GM19395 (cell line): Measurements from ENCODE around the gene FAHD2A.
"Not testable (repeated sequence)": the region's sequence is repeated elsewhere in the genome, so short reads cannot be mapped to it uniquely, and the experiment has no call there.

ENCODE experiments used
- ATAC-seq: cut with Tn5 transposase; IDR thresholded peaks from one replicate; pipeline ENCODE4 v1.9.1; 2021; ENCODE audit warnings: mild to moderate bottlenecking, moderate library complexity; ENCODE audit not compliant: unreplicated experiment

FAHD2A gene, protein sequence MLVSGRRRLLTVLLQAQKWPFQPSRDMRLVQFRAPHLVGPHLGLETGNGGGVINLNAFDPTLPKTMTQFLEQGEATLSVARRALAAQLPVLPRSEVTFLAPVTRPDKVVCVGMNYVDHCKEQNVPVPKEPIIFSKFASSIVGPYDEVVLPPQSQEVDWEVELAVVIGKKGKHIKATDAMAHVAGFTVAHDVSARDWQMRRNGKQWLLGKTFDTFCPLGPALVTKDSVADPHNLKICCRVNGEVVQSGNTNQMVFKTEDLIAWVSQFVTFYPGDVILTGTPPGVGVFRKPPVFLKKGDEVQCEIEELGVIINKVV

DNA sequence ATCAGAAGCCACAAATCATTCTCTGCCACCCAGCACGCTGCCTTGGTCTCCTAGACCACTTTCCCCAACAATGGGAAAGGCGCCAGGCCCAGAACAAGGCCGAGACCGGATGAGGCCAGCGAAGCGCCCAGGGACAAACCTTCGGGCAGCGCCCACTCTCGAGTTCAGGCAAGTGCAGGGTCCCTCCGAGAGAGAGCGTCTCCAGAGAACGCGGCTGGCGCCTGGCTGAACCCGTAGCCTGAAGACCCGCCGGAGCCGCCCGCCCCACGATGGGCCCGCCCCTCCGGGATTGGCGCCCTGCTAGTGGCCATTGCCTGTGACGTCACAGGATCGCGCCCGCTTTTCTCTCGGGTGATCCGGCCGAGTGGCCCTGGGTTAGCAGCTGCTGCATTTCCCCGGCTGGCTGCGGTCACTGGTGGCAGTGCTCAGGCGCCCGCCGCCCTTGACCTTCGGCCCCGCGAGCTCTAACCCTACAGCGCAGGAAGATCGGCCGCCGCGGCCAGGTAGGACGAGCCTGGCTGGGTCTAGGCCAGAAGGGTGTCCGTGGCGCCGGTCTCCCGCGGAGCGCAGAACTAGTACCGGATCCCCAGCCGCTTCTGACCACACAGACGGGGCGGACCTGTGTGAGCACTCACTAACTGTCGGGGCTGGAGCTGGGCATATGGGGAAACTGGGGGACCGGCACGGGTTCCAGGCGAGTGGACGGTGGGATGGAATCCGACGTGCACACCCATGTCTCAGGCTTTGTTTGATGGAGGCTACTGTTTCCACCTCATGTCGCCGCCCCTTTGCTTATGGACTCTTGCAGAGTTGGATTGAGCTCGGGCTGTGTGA is at the start of gene FAHD2A:
Gene FAHD2A (plus strand): TSS at position 339 of the 834 bp plus-strand sequence. CDS start 2,851 bp downstream, outside the sequence.
- ATAC-seq = peak; percentile 95

DNA sequence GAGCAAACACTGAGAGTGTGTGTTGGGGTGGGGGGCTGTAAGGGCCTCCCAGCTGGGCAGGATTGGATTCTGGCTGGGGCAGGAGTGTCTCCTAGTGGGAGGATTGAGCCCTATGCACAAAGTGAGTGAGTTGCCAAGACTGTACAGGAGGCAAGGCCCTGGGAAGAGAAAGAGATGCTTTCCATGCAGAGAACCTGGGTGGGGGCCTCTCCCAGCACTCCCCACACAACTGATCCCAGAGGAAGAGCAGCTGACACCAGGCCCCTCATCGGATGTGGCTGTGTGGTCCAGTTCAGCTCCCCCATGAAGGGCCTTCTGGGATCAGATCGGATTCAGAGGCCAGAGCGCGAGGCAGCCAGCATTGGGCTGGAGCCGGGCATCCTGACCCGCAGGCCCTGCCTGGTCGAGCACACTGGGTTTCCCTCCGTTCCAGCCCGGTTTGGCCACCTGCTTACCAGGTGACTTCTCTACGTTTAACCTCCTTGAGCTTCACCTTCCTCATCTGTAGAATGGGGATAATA is 49.4 kb upstream of the FAHD2A start:
- no peak for ATAC-seq

DNA sequence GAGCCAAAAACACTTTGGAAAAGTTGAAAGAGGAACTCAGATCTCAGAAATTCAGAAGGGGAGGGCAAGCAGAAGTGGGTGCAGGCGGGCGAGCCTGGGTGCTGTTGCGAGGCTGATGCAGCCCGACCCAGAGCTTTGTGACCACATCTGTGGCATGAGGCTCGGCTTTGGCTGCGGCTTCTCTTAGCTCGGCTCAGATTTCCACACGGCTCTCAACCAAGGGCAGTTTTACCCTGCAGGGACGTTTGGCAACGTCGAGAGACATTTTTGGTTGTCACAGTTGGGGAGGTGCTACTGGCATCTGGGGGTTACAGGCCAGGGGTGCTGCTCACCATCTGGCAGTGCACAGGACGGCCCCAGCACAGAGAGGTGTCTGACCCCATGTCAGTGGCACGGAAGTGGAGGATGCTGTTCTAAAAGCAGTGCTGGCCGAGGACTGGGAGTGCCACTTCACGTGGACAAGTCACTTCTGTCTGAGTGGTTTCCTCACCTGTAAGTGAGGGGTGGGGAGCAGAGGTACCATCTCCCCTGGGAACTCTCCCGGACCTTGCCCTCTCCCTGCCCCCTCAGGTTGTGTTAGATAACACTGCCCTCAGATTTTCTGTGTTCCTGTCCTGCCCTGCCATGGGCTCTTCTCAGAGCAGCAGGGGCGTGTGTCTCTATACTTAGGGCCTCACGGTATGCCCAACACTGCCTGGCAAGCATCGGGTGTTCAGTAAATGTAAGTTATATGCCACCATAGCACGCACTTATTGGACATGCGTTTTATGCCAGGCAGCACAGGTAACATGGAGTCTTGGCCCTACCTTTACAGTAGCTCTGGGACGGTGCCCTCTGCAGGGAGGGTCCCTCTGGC is 48.7 kb upstream of the FAHD2A start:
- no peak for ATAC-seq

DNA sequence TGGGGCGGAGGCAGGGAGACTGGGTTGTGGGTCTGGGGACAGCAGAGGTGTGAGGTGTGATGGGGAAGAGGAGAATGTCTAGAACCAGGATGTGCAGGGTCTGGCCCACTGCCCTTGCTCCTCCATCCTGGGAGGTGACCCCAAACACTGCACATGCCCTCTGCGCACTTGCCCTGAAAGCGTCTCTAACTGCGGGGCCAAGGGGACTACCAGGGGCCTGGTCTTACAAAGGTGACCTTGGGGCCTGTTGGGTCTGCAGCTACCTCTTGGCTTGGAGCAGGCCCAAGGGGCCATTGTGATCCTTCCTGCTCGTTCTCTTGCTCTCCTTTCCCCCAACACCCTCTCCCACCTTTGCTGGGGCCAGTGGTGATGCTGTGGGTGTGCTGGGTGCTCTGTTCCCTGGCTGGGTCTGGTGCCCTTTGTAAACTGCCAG is 48.0 kb upstream of the FAHD2A start:
- no peak for ATAC-seq

DNA sequence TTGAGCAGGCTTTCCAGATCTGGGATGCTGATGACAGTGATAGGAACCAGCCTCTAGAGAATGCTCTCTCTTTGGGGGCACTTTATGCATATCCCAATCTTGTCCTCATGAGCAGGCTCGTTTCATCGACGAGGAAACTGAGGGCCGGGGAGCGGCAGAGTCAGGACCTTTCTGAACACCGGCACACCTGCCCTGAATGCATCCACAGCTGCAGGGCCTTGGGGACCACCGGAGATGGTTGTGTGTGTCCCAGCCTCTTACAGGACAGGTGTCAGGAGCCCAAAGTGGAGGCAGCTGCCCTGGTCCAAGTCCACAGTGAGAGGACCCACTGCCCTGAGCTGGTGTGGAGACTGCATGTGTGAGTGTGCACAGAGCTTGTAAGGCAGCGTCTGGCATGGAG is 47.6 kb upstream of the FAHD2A start:
- no peak for ATAC-seq

DNA sequence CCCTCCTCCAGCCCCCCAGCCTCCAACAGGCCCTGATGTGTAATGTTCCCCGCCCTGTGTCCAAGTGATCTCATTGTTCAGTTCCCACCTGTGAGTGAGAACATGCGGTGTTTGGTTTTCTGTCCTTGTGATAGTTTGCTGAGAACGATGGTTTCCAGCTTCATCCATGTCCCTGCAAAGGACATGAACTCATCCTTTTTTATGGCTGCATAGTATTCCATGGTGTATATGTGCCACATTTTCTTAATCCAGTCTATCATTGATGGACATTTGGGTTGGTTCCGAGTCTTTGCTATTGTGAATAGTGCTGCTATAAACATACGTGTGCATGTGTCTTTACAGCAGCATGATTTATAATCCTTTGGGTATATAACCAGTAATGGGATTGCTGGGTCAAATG is 47.0 kb upstream of the FAHD2A start:
- ATAC-seq = not testable (repeated sequence)

DNA sequence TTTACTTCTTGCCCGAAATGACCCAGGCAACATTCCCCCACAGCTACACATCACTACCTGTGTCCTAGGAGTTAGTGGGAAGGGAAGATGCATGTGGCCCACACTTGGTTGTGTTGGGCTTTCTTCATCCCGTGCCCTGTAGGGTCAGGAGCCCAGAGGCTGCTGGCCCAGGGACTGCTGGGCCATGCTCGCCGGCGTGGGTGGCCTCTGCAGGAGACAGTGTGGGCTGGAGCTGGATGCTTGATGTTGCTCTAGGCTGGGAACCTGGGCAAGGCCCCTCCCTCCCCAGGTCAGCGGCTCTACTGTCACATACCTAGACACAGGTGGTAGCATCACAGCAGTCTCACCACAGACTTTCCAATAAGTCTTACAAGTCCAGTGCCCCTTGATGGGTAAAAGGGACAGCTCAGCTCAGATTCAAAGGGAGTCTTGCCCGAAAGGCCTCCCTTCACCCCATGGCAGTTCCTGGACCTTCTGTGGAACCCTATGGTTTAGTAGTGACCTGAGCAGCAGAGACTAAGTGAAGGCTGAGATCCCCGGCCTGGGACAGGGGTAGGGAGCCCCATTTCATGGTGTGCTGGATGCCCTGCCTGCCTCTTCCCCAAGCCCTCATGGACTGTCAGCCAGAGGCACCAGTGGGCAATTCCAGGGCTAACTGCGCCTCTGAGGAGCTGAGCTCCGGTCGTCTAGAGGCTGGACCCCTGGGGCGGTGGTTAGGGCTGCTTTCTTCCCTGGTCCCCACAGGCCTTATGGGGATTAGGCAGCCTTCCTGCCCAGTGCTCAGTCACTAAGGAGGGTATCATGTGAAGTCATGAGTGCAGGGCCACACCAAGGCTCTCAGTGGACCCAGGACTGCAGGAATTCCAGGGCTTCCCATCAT is 45.4 kb upstream of the FAHD2A start:
- no peak for ATAC-seq

DNA sequence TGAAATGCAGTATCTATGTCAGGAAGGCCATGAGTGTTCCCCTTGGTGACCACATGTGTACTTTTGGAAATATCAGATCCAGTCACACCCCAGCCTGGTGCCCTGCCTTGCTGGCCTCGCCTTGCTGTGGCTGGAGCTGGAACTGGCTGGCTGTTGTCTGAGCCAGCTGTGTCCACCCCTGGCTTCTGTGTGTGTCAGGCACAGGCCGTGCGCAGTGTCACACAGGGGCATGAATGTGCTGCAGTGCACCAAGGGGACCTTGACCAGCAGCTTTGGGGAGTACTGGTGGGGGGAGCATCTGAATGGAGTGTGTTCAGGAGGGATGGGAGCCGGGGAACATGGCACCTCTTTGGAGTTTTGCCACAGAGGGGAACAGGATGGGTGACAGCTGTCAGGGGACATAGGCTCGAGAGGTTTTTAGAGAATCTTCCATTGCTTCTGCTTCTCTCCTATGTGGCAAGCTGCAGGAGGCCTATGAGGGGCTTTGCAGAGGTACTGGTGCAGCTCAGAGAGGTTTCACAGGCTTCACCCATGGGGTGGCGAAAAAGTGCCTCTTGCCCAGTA is 44.7 kb upstream of the FAHD2A start:
- no peak for ATAC-seq

DNA sequence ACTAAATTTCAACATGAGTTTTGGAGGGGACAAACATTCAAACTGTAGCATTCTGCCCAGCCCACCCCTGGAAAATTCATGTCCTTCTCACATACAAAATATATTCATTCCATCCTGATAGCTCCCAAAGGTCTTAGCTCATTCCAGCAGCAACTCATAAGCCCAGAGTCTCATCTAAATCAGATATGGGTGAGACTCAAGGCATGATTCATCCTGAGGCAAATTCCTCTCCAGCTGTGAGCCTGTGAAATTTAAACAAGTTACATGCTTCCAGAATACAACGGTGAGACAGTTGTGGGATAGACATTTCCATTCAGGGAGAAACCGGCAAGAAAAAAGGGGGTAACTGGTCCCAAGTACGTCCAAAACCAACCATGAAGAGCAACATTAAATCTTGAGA is 43.5 kb upstream of the FAHD2A start:
- ATAC-seq = no peak

DNA sequence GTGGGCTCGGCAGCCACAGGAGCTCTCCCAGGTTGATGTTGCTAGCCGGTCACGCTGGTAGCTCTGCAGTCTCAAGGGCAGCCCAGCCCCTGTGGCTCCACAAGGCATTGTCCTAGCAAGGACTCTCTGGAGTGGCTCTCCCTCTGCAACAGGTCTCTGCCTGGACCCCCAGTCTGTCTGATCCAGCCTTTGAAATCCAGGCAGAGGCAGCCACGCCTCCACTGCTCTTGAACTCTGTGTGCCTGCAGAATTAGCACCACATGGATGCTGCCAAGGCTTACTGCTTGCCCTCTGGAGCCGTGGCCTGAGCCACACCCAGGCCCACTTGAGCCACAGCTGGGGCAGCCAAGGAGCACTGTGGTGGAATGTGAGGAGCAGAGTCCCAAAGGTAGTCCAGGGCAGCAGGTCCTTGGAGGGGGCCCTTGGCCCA is 43.0 kb upstream of the FAHD2A start:
- no peak for ATAC-seq

DNA sequence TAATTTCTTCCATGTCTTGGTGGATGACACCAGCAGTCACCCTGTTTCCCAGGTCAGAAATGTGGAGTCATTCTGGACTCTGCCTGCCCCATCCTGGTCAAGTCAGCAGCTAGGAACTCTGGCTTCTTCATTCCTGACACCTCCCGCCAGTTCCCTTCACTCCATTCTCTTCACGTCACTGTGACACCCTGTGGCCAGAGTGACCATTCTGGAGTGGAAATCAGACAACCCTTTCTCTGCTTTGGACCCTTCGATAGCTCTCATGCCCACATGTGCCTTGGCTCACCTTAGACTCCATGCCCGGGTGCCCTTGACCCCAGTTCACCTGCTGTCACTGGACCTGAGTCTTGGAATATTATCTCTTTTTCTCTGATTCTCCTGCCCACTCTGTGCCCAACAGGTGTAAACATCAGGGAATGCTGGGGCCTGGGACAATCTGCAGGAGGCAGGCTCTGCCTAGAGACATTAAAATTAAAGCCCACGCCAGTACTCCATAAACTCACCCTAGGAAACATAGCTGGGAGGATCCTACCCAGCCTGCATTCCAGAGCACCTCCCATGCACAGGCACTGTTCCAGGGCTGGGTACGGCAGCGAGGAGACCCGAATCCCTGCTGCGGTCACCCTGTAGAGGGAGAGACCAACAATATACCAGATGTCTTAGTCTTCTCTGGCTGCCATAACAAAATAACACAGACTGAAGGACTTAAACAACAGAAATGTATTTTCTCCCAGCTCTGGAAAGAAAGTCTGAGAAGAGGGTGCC is 41.1 kb upstream of the FAHD2A start:
- ATAC-seq = no peak

DNA sequence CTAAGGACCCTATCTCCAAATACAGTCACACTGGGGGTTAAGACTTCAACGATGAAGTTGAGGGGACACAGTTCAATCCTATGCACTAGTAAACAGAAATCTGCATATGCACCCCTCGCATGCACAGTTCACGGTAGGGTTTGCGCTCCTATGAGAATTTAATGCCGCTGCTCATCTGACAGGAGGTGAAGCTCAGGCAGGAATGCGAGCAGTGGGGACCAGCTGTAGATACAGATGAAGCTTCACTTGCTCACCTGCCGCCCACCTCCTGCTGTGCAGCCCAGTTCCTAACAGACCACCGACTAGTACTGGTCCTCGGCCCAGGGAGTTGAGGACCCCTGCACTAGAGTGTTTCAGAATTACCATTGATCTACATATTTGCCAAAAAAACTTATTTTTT is 40.0 kb upstream of the FAHD2A start:
- no peak for ATAC-seq

DNA sequence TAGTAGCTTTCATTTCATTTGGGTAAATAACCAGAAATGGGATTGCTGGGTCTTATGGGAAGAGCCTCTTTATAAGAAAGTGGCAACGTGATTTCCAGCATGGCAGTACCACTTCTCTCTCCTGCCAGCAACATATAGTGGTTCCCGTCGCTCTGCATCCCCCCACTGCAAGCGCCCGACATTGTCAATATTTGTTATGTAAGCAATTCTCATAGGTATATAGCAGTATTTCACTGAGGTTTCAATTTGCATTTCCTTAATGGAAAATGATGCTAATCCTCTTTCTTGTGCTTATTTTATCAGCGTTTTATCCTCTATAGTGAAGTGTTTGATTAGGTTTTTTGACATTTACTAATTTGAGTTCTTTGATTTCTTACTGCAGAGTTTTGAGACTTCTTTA is 36.0 kb upstream of the FAHD2A start:
- no peak for ATAC-seq

DNA sequence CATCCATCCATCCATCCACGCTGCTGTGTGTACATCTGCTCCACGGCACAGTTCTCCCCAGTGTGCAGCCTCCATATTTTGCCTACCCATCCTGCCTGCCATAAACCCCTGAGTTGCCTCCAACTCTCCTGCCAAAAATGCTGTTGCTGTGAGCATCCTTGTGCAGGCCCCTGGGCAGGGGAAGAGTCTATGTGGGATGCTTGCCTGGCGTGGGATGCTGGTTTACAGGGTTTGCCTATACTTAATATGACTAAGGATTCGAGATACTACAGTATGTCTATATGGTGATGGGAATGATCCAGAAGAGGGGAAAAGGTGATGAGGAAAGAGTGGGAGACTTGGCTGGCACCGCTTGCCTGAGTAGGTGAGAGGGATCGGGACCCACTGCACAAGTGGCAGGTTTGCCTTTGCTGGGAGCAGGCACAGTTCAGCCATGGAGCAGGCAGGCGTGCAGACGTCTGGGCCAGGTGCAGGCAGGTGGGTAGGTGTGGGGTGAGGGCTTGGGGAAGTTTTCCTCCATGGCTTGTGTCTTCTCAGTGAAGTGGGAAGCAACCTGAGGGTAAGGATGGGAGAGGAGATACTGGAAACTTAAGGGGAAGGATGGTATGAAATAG is 30.2 kb upstream of the FAHD2A start:
- ATAC-seq = no peak

DNA sequence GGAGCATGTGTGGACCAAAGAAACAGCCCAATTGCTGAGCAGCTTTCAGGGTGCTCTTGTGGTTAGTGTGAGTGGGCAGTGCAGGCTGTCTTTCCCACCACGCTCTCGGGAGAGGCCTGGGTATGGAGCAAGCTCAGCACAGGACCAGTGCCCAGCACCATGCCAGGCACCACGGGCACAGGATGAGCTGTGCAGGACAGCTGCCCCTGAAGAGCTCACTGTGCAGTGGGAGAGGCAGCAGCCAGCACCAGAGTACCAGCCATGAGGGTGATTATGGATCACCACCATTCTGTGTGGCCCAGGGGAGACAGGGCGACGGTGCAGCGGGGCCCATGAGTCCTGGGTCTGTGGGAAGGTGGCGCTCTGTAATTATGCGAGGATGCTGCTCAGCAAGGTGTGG is 29.7 kb upstream of the FAHD2A start:
- ATAC-seq = no peak

DNA sequence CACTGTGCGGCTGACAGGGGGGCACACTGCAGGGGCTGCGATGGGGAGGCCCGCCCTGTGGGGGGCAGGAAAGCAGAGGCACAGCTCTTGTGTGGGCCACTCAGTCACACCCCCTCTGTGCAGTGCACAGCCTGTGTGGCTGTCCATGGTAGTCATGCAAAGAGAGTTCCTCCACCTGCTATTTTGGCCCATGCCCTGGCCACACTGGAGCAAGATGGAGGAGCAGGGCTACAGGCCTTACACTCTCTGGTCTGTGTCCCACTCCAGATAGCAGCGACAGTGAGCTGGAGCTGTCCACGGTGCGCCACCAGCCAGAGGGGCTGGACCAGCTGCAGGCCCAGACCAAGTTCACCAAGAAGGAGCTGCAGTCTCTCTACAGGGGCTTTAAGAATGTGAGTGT is 28.5 kb upstream of the FAHD2A start:
- ATAC-seq = no peak

DNA sequence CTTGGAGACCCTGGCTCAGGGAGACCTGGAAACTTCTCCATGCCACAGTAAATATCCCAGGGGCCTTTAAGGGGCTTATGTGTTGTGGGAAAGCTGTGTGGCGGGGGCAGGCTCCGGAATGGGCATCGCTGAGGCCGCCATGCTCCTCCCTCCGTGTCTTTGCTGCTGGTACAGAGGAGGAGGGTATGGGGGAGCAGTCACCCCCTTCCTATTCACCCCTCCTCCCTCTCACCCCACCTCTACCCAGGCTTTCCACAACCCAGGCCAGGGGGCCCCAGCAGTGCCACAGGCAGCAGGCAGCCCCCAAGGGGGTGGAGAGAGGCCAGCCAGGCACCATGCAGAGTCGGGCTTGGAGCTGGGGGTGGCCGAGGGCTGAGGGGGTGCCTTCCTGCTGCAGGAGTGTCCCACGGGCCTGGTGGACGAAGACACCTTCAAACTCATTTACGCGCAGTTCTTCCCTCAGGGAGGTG is 28.0 kb upstream of the FAHD2A start:
- ATAC-seq = no peak

DNA sequence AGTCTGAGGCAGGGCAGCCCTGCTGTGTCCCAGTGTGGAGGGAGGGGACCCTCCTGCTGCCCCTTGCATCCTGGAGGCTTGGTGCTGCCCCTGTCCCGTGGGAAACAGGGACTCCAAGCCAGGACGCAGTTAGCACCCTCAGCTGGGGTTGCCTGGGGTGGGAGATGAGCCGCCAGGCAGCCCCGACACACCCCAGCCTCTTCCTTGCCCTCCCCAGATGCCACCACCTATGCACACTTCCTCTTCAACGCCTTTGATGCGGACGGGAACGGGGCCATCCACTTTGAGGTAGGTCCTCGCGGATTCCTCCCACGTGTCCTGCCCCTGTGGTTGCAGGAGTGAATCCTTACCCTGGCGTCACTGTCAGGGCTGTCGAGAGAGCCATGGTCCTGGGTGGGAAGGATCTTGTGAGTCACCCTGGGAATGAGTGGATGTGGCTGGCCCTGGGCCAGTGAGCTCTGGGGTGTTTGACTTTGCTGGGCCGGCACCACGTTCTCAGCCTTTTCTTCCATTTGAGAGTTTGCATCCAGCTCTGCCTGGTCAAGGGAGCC is 27.5 kb upstream of the FAHD2A start:
- no peak for ATAC-seq
